Measurements from ENCODE around the gene RNASE7. TPM values are rescaled to one million over a fixed set of nuclear protein-coding genes. Genes with fewer than 3 reads are reported as not detected.
A peak's percentile ranks its signal among the peaks of the same experiment; 100 is the strongest.

RNASE7 gene
- total RNA-seq, 2 experiments from 2014 or later, result not detected

DNA sequence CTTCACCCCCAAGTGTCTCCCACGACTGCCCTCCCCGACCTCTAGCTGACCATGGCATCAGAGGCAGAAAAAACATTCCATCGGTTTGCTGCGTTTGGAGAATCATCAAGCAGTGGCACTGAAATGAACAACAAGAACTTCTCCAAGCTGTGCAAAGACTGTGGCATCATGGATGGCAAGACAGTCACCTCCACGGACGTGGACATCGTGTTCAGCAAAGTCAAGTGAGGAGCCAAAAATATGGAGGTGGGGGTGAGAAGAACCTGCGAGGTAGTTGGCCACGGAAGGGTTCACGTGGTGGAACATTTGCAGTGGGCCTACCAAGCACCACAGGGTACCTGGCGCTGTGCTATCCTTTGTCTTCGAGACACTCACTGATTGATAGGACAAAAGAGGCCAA, 11.6 kb upstream of the RNASE7 start:
- DNase-seq (no peak), ATAC-seq (ENCODE audit: poor library complexity) (no peak)
- no peak for TF ChIP-seq CTCF (IDR thresholded peaks at IDR 0.05)
- Mint-ChIP-seq H3K36me3 (ENCODE audit: low read depth) (no peaks in the 10 kb centered on the region), H3K4me1 (ENCODE audit: low read depth) (no peaks in the 10 kb centered on the region), H3K4me3 (no peak overlapping the region), H3K9me3 (no peaks in the 10 kb centered on the region), H3K27me3 (no peaks in the 10 kb centered on the region), H3K27ac (no peak overlapping the region)
- Histone ChIP-seq H3K9me3 (ENCODE audit: control insufficient read depth in 1 of 2, insufficient read depth in 1 of 2, low read length in 2 of 2) (no peaks in the 10 kb centered on the region), H3K27me3 (ENCODE audit: control insufficient read depth in 1 of 2, insufficient read depth in 2 of 2, low read length in 2 of 2) (peaks cover 0 to 3% of the 10 kb centered on the region in 2 experiments), H3K4me3 (ENCODE audit: low read length) (no peak overlapping the region), H3K27ac (ENCODE audit: low read depth in 1 of 2, low read length in 2 of 2) (no peak overlapping the region), H3K4me1 (ENCODE audit: insufficient read depth, low read length) (peaks cover 4% of the 10 kb centered on the region), H3K36me3 (ENCODE audit: insufficient read depth, low read length) (no peaks in the 10 kb centered on the region)
- intact Hi-C loops (cut with DNase I, micrococcal nuclease), result no loop called here
- CTCF ChIA-PET, result no interaction called here
- POLR2A ChIA-PET, result no interaction called here

- no peaks in the 10 kb centered on the region for H3K4me1 ChIP-seq (ENCODE audit: insufficient read depth, low read length)
- CTCF ChIA-PET, result interaction anchor here (1.5 kb wide), 1 partner anchor 60 kb away, joined by 3 read pairs; no protein-coding TSS in a partner anchor
- H3K27me3 ChIP-seq (ENCODE audit: control insufficient read depth in 1 of 2, insufficient read depth in 2 of 2, low read length in 2 of 2), result peaks cover 0 to 3% of the 10 kb centered on the region in 2 experiments
- no peak overlapping the region for H3K27ac ChIP-seq (ENCODE audit: low read depth in 1 of 2, low read length in 2 of 2)
- H3K9me3 Mint-ChIP-seq, result no peaks in the 10 kb centered on the region
- POLR2A ChIA-PET, result no interaction called here
- H3K9me3 ChIP-seq (ENCODE audit: control insufficient read depth in 1 of 2, insufficient read depth in 1 of 2, low read length in 2 of 2), result no peaks in the 10 kb centered on the region
- no peaks in the 10 kb centered on the region for H3K27me3 Mint-ChIP-seq
- DNase-seq (peak in 1 of 14 experiments; percentile 23), ATAC-seq (ENCODE audit: poor library complexity) (no peak)
- no peak overlapping the region for H3K4me3 Mint-ChIP-seq
- H3K36me3 Mint-ChIP-seq (ENCODE audit: low read depth), result no peaks in the 10 kb centered on the region
- intact Hi-C loops (cut with DNase I, micrococcal nuclease), result no loop called here
- no peak for TF ChIP-seq CTCF (IDR thresholded peaks at IDR 0.05)
- no peaks in the 10 kb centered on the region for H3K36me3 ChIP-seq (ENCODE audit: insufficient read depth, low read length)
- H3K4me1 Mint-ChIP-seq (ENCODE audit: low read depth), result no peaks in the 10 kb centered on the region
- H3K4me3 ChIP-seq (ENCODE audit: low read length), result no peak overlapping the region
- H3K27ac Mint-ChIP-seq, result no peak overlapping the region
These were observed 9.6 kb upstream of the RNASE7 start for GRCh38 chr14:21032326-21033132.

DNA sequence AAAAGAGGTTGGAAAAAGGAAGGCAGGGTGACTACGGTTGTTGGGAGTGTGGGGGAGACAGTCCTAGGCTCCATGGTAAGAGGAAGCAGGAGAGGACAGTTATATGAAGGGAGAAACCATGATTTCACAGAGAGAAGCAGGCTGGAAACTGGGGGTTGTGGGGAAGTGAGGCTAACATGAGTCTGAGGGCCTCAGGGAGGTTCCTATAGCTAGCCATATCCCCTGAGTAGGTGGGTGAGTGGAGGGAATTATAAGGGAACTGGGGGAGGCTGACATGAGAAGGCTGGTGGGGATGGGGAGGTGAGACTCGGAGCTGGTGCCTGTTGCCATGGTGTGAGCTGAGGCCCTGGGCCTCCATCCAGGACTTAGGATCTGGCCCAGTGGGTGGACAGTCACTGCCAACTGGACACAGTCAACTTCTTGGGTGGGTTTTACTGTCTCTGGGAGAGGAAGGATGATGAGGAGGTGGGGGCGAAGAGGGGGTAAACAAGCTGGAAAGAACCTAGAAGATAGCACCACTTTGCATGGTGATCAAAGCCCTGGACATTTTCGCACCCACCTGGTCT, 8.9 kb upstream of the RNASE7 start:
- Mint-ChIP-seq H3K36me3 (ENCODE audit: low read depth) (no peaks in the 10 kb centered on the region), H3K4me3 (no peak overlapping the region), H3K4me1 (ENCODE audit: low read depth) (no peaks in the 10 kb centered on the region), H3K27ac (no peak overlapping the region), H3K9me3 (no peaks in the 10 kb centered on the region), H3K27me3 (no peaks in the 10 kb centered on the region)
- no peak for ATAC-seq (ENCODE audit: poor library complexity)
- intact Hi-C loops (cut with DNase I, micrococcal nuclease), result no loop called here
- no peak for TF ChIP-seq CTCF (IDR thresholded peaks at IDR 0.05)
- ChIA-PET POLR2A (no interaction called here), CTCF (interaction anchor here (1.1 kb wide), 1 partner anchor 18 kb away, joined by 4 read pairs; no protein-coding TSS in a partner anchor)
- Histone ChIP-seq H3K27ac (ENCODE audit: low read depth in 1 of 2, low read length in 2 of 2) (no peak overlapping the region), H3K4me1 (ENCODE audit: insufficient read depth, low read length) (no peaks in the 10 kb centered on the region), H3K4me3 (ENCODE audit: low read length) (no peak overlapping the region), H3K27me3 (ENCODE audit: control insufficient read depth in 1 of 2, insufficient read depth in 2 of 2, low read length in 2 of 2) (peaks cover 0 to 3% of the 10 kb centered on the region in 2 experiments), H3K9me3 (ENCODE audit: control insufficient read depth in 1 of 2, insufficient read depth in 1 of 2, low read length in 2 of 2) (no peaks in the 10 kb centered on the region), H3K36me3 (ENCODE audit: insufficient read depth, low read length) (no peaks in the 10 kb centered on the region)
- no peak for DNase-seq
